Kidney epithelial cell (primary cell): ENCODE measurements around the gene THSD4. TPM values are rescaled to one million over a fixed set of nuclear protein-coding genes. Genes with fewer than 3 reads are reported as not detected.

ENCODE experiments used
- DNase-seq: peaks from one replicate; pipeline ENCODE4 v3.0.0-alpha.2; 2010; ENCODE audit warnings: low read depth
- H3K27me3 ChIP-seq: 2 replicates; pipeline ENCODE4 v1.6.0; 2011; ENCODE audit warnings: low read length; ENCODE audit not compliant: control insufficient read depth, insufficient read depth
- H3K36me3 ChIP-seq: 2 replicates; pipeline ENCODE4 v1.5.1; 2011; ENCODE audit warnings: low read length; ENCODE audit not compliant: control insufficient read depth, insufficient read depth
- H3K4me3 ChIP-seq: 2 replicates; pipeline ENCODE4 v1.5.1; 2011; ENCODE audit warnings: low read depth, mild to moderate bottlenecking, control low read depth, low read length
- CTCF ChIP-seq: IDR thresholded peaks from 2 replicates; pipeline ENCODE4 v1.5.1; 2011; ENCODE audit warnings: mild to moderate bottlenecking, moderate library complexity, low read length, control low read depth, inconsistent platforms; ENCODE audit not compliant: insufficient read depth, poor library complexity, severe bottlenecking
- total RNA-seq: library from RNA; depleted of rRNA; stranded (reverse); fragments of >200 nt; gene quantifications from 2 replicates; pipeline ENCODE4 v1.2.3, GENCODE V29; 2015

Gene THSD4
- total RNA-seq, 1 donor from 2014 or later: 17.7 TPM

DNA sequence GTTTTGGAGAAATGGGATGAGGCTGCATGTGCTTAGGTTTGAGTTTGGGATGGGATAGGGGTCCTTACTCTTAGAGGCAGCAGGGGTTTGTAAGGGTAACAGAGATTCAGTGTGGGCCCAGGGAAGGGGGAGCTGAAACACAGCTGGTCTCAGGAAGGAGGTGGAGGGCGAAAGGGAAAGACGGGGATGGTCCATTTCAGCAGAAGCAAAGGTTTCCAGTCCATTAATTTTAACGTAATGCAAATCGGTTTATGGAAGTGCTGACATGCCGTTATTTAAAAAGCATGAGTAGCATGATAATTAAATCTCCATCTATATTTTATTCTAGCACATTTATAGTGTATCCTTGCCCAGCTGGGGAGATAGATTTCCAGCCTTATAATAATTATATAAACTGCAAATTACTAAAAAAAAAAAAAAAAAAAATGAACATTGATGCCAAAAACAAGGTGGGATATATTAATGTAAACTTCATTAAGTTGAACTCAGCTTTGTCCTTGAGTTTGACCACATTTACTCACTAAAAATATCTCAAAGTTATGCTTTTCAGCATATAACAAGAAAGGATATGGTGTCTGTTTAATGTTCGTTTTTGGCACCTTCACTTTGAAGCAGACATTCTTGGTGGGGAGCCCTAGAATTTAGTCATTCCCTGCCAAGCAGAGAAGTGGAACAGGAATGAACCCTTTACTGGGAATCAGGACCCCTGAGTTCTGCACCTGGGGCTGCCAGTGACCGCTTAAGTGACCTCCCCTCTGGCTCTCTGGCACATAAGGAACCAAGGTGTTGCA lies 234.7 kb downstream of the THSD4 start:
- no peak for TF ChIP-seq CTCF
- no peak for DNase-seq
- Histone ChIP-seq H3K36me3 (no peaks in the 10 kb centered on the region), H3K4me3 (no peak overlapping the region), H3K27me3 (no peaks in the 10 kb centered on the region)

- no peak for DNase-seq
- H3K27me3 ChIP-seq: no peaks in the 10 kb centered on the region
- no peak for TF ChIP-seq CTCF
- H3K4me3 ChIP-seq: no peak overlapping the region
- H3K36me3 ChIP-seq: no peaks in the 10 kb centered on the region
These were observed 235.5 kb downstream of the THSD4 start for GRCh38 chr15:71350622-71351378.

DNA sequence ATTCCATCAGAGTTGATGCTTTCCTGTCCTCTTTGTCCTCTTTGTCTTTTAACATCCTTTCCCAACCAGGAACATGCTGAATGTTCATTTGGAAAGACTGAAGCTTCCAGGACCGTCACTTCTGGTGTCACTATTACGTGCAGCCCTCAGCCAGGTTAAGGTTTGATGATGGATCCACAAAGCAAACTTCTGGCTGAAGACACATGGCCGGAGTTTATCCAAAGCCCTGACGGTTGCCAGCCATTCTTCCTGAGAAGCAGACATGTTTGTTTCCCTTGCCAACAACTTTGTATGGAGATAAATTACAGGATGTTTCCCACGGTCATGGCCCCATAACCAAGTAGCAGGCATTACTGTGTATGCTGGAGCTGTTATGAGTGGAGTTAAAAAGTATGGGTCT lies 236.9 kb downstream of the THSD4 start:
- DNase-seq: no peak
- Histone ChIP-seq H3K4me3 (no peak overlapping the region), H3K36me3 (no peaks in the 10 kb centered on the region), H3K27me3 (no peaks in the 10 kb centered on the region)
- no peak for TF ChIP-seq CTCF

- H3K27me3 ChIP-seq: no peaks in the 10 kb centered on the region
- H3K36me3 ChIP-seq: no peaks in the 10 kb centered on the region
- no peak for TF ChIP-seq CTCF
- DNase-seq: no peak
- no peak overlapping the region for H3K4me3 ChIP-seq
These were observed 237.5 kb downstream of the THSD4 start for GRCh38 chr15:71352765-71353164.

- Histone ChIP-seq H3K27me3 (no peaks in the 10 kb centered on the region), H3K4me3 (no peak overlapping the region), H3K36me3 (no peaks in the 10 kb centered on the region)
- DNase-seq: no peak
- TF ChIP-seq CTCF: no peak
These were observed 237.9 kb downstream of the THSD4 start for GRCh38 chr15:71353171-71353570.
